Keratinocyte (primary cell): ENCODE measurements around the gene PTBP2. TPM values are rescaled to one million over a fixed set of nuclear protein-coding genes. Genes with fewer than 3 reads are reported as not detected.

ENCODE experiments used
- DNase-seq: peaks from one replicate; pipeline ENCODE4 v3.0.0-alpha.2; 2011; ENCODE audit warnings: low read depth, missing footprints, low spot score
- FAIRE-seq: peaks from 2 replicates; lab custom pipeline; 2011; peaks lifted over from hg19 to GRCh38; lab: Jason Lieb, UNC
- H2AFZ ChIP-seq: 2 replicates; pipeline ENCODE4 v1.6.0; 2012; ENCODE audit warnings: low read length, control low read depth, inconsistent platforms; ENCODE audit not compliant: control insufficient read depth
- H3K27ac ChIP-seq: 2 replicates; pipeline ENCODE4 v1.5.1; 2011; ENCODE audit warnings: low read length; ENCODE audit not compliant: control insufficient read depth, insufficient read depth
- H3K27me3 ChIP-seq: 3 replicates; pipeline ENCODE4 v1.6.0; 2011; ENCODE audit warnings: low read length; ENCODE audit not compliant: control insufficient read depth, insufficient read depth; ENCODE audit errors: extremely low read depth
- H3K36me3 ChIP-seq, 2 experiments: 2 replicates in 1 of 2; 3 replicates in 1 of 2; pipeline ENCODE4 v1.5.1; 2011; ENCODE audit warnings: low read length in 2 of 2, mild to moderate bottlenecking in 1 of 2; ENCODE audit not compliant: control insufficient read depth in 2 of 2, insufficient read depth in 2 of 2; ENCODE audit errors: extremely low read depth in 1 of 2
- H3K4me1 ChIP-seq: 3 replicates; pipeline ENCODE4 v1.5.1; 2011; ENCODE audit warnings: low read length; ENCODE audit not compliant: control insufficient read depth, insufficient read depth; ENCODE audit errors: extremely low read depth
- H3K4me2 ChIP-seq: 3 replicates; pipeline ENCODE4 v1.6.0; 2011; ENCODE audit warnings: low read depth, low read length; ENCODE audit not compliant: control insufficient read depth, insufficient read depth; ENCODE audit errors: extremely low read depth
- H3K4me3 ChIP-seq, 3 experiments: fragments of 200-600 bp in 1 of 3; sonication (generic) in 1 of 3; 2 replicates in 2 of 3; 3 replicates in 1 of 3; pipeline ENCODE4 v1.5.1; 2011 to 2016; ENCODE audit warnings: low read length in 3 of 3, mild to moderate bottlenecking in 3 of 3, control low read depth in 2 of 3, inconsistent platforms in 1 of 3, low read depth in 1 of 3, mixed read lengths in 1 of 3, mixed run types in 1 of 3, moderate library complexity in 1 of 3; ENCODE audit not compliant: control insufficient read depth in 2 of 3, insufficient read depth in 2 of 3; ENCODE audit errors: extremely low read depth in 1 of 3
- H3K79me2 ChIP-seq: 2 replicates; pipeline ENCODE4 v1.6.0; 2012; ENCODE audit warnings: low read length; ENCODE audit not compliant: control insufficient read depth, insufficient read depth
- H3K9ac ChIP-seq: 3 replicates; pipeline ENCODE4 v1.6.0; 2011; ENCODE audit warnings: low read length; ENCODE audit not compliant: control insufficient read depth, insufficient read depth; ENCODE audit errors: extremely low read depth
- H3K9me1 ChIP-seq: 3 replicates; pipeline ENCODE4 v1.6.0; 2011; ENCODE audit warnings: low read length; ENCODE audit not compliant: control insufficient read depth, insufficient read depth; ENCODE audit errors: extremely low read depth
- H3K9me3 ChIP-seq: 2 replicates; pipeline ENCODE4 v1.5.1; 2012; ENCODE audit warnings: low read depth, low read length; ENCODE audit not compliant: control insufficient read depth
- H4K20me1 ChIP-seq: 3 replicates; pipeline ENCODE4 v1.6.0; 2011; ENCODE audit warnings: low read length; ENCODE audit not compliant: control insufficient read depth, insufficient read depth; ENCODE audit errors: extremely low read depth
- CTCF ChIP-seq, 3 experiments: IDR thresholded peaks in 1 of 3; conservative IDR thresholded peaks in 1 of 3; optimal IDR thresholded peaks in 1 of 3; 2 replicates in 2 of 3; 3 replicates in 1 of 3; pipeline versions ENCODE3 to v1.5.1; 2011; ENCODE audit warnings: low read length in 3 of 3, mild to moderate bottlenecking in 3 of 3, moderate library complexity in 2 of 3, control low read depth in 1 of 3, inconsistent platforms in 1 of 3; ENCODE audit not compliant: insufficient read depth in 2 of 3; ENCODE audit errors: extremely low read depth in 1 of 3
- EZH2 ChIP-seq: IDR thresholded peaks from one replicate; pipeline ENCODE4 v1.6.1; 2012; ENCODE audit warnings: inconsistent platforms, mild to moderate bottlenecking, low read length, moderate library complexity
- dilution Hi-C: fragments of 300-500 bp; cut with MboI; formaldehyde crosslinking; loops from one replicate; pipeline ENCODE4 v1.7.0; 2020; ENCODE audit warnings: low sequenced_read_pairs; ENCODE audit not compliant: extremely low pct_ligation_motif_present
- polyA plus RNA-seq, 5 experiments: library from polyadenylated mRNA; depleted of rRNA in 3 of 5; stranded (reverse) in 3 of 5; stranded (forward) in 1 of 5; unstranded in 1 of 5; fragments of >200 nt; gene quantifications; 1 replicate in 1 of 5; 2 replicates in 3 of 5; 3 replicates in 1 of 5; pipeline versions ENCODE4 v1.2.1 to v1.2.3, GENCODE V29; 2011 to 2012; ENCODE audit warnings: missing spikeins in 2 of 5, low read depth in 1 of 5, low replicate concordance in 1 of 5

Gene PTBP2
- polyA plus RNA-seq, 1 donor (not counting 4 experiments of a cell fraction or from before 2014, with no cell fraction given) = 9.5 TPM

- H3K27me3 ChIP-seq = no peaks in the 10 kb centered on the region
- H4K20me1 ChIP-seq = no peaks in the 10 kb centered on the region
- H3K4me1 ChIP-seq = no peaks in the 10 kb centered on the region
- dilution Hi-C loops = no loop called here
- H3K9me1 ChIP-seq = no peaks in the 10 kb centered on the region
- TF ChIP-seq EZH2 = no peak
- no peak for TF ChIP-seq CTCF (optimal IDR thresholded peaks at IDR 0.05 in 1 of 3, IDR thresholded peaks at IDR 0.05 in 1 of 3, conservative IDR thresholded peaks at IDR 0.05 in 1 of 3; ENCODE audit: extremely low read depth in 1 of 3, insufficient read depth in 2 of 3, low read length in 3 of 3)
- no peak overlapping the region for H3K4me2 ChIP-seq
- DNase-seq (no peak), FAIRE-seq (no peak)
- H3K79me2 ChIP-seq = peaks cover 33% of the 10 kb centered on the region
- H2AFZ ChIP-seq = no peak overlapping the region
- no peak overlapping the region for H3K9ac ChIP-seq
- no peaks in the 10 kb centered on the region for H3K36me3 ChIP-seq
- no peaks in the 10 kb centered on the region for H3K9me3 ChIP-seq
- H3K27ac ChIP-seq = no peak overlapping the region
- H3K4me3 ChIP-seq = no peak overlapping the region
These were observed 42.9 kb downstream of the PTBP2 start for GRCh38 chr1:96764469-96764868.

- H3K36me3 ChIP-seq = peaks cover 3 to 4% of the 10 kb centered on the region in 2 experiments
- H4K20me1 ChIP-seq = no peaks in the 10 kb centered on the region
- no peak overlapping the region for H3K27ac ChIP-seq
- no peak for FAIRE-seq
- no peak overlapping the region for H3K9ac ChIP-seq
- H3K4me3 ChIP-seq = no peak overlapping the region
- no peaks in the 10 kb centered on the region for H3K4me1 ChIP-seq
- dilution Hi-C loops = no loop called here
- no peak overlapping the region for H2AFZ ChIP-seq
- H3K9me3 ChIP-seq = no peaks in the 10 kb centered on the region
- no peaks in the 10 kb centered on the region for H3K9me1 ChIP-seq
- peaks cover 12% of the 10 kb centered on the region for H3K79me2 ChIP-seq
- H3K27me3 ChIP-seq = no peaks in the 10 kb centered on the region
- H3K4me2 ChIP-seq = no peak overlapping the region
- TF ChIP-seq CTCF (optimal IDR thresholded peaks at IDR 0.05 in 1 of 3, IDR thresholded peaks at IDR 0.05 in 1 of 3, conservative IDR thresholded peaks at IDR 0.05 in 1 of 3; ENCODE audit: extremely low read depth in 1 of 3, insufficient read depth in 2 of 3, low read length in 3 of 3) (no peak), EZH2 (no peak)
- no peak for DNase-seq
These were observed 50.3 kb downstream of the PTBP2 start for GRCh38 chr1:96771847-96772246.
